GM12892 (cell line): ENCODE data around the gene P2RY6. TPM values are rescaled to one million over a fixed set of nuclear protein-coding genes. Genes with fewer than 3 reads are reported as not detected.

ENCODE experiments used
- DNase-seq: peaks from one replicate; pipeline ENCODE4 v3.0.0; 2011; ENCODE audit not compliant: insufficient read length
- FAIRE-seq: peaks from 2 replicates; lab custom pipeline; 2011; peaks lifted over from hg19 to GRCh38; lab: Jason Lieb, UNC
- POLR2A ChIP-seq: IDR thresholded peaks from 2 replicates; pipeline ENCODE4 v1.6.1; 2011; ENCODE audit warnings: low read depth, low read length, control low read depth
- POLR2AphosphoS5 ChIP-seq: IDR thresholded peaks from 2 replicates; pipeline ENCODE4 v1.6.1; 2011; ENCODE audit warnings: low read depth, low read length, control low read depth
- TAF1 ChIP-seq: IDR thresholded peaks from 2 replicates; pipeline ENCODE4 v1.6.1; 2011; ENCODE audit warnings: low read depth, mild to moderate bottlenecking, control low read depth, low read length, borderline replicate concordance
- polyA plus RNA-seq: library from polyadenylated mRNA; unstranded; fragments of >200 nt; gene quantifications from one replicate; pipeline ENCODE4 v1.2.1, GENCODE V29; 2012; ENCODE audit warnings: missing spikeins, inconsistent platforms; ENCODE audit not compliant: missing spikeins

Gene P2RY6, protein sequence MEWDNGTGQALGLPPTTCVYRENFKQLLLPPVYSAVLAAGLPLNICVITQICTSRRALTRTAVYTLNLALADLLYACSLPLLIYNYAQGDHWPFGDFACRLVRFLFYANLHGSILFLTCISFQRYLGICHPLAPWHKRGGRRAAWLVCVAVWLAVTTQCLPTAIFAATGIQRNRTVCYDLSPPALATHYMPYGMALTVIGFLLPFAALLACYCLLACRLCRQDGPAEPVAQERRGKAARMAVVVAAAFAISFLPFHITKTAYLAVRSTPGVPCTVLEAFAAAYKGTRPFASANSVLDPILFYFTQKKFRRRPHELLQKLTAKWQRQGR
- 0.13 TPM for polyA plus RNA-seq

DNA sequence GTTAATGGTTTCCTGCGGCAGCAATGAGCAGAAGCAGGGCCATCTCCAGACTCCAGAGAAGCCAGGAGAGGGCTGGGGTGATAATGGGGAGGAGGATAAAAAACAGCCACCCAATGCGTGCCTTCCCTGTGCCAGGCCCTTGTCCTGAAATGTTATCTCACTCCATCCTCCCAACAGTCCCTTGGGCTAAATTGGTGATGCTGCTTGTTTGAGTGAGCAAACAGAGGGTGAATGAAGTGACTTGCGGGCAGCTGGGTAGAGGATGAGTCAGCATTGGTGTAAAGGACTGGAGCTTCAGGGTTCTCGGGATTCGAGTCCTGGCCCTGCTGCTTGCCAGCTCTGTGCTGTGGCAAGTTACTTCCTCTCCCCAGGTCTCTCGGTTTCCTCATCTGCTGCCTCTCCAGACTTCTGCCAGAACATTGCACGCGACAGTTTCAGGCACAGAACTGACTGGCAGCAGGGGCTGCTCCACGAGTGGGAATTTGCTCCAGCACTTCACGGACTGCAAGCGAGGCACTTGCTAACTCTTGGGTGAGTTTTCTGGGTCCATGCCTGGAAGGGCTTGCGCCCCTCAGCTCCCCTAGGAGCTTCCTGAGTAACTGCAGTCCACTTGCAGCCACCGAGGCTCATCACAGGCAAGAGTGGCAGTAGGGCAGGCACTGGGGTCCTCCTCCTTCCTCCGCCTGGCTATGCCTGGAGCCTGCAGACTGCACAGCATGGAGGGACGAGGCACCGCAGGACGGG, at the start of gene P2RY6:
TSS of gene P2RY6 (plus strand) at position 403 of the 744 bp plus-strand sequence. CDS start 24,181 bp downstream, outside the sequence.
- FAIRE-seq (peak; percentile 67), DNase-seq (no peak)
- TF ChIP-seq POLR2AphosphoS5 (no peak), POLR2A (no peak), TAF1 (no peak)

DNA sequence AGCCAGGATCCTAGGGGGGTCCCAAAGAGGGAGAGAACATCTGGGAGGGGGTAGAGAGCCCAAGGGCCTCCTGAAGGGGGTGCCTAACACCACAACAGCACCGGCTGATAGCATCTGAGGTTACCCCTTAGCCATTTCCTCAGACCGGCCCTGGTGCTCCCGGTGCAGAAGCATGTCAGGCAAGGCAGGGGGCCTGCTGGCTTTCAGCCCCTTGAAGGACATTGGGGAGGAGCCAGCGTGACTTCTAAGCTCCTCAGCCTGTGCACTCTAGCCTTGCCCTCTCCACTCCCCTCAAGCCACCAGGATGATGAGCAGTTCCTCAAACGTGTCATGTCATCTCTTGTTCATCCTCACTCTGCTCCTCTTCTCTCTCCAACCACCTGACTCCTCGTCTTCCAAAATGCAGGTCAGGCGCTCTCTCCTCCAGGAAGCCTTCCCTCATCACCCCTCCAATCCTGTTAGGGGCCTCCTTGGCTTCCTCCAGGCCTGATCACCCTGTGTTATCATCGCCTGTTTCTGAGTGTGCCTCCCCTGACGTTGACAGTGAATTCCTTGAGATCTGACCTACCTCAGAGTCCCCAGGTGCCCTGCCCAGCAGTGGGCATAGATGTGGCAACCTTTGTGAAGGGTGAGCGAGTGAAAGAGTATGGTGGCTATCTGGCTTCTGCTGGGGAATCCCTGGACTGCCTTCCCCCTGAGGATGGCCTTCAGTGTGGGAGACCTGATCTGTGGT, 48.0 kb upstream of the P2RY6 start:
- FAIRE-seq (peak; percentile 80), DNase-seq (no peak)
- TF ChIP-seq POLR2AphosphoS5, result no peak
- no peak for TF ChIP-seq TAF1
- TF ChIP-seq POLR2A, result no peak

DNA sequence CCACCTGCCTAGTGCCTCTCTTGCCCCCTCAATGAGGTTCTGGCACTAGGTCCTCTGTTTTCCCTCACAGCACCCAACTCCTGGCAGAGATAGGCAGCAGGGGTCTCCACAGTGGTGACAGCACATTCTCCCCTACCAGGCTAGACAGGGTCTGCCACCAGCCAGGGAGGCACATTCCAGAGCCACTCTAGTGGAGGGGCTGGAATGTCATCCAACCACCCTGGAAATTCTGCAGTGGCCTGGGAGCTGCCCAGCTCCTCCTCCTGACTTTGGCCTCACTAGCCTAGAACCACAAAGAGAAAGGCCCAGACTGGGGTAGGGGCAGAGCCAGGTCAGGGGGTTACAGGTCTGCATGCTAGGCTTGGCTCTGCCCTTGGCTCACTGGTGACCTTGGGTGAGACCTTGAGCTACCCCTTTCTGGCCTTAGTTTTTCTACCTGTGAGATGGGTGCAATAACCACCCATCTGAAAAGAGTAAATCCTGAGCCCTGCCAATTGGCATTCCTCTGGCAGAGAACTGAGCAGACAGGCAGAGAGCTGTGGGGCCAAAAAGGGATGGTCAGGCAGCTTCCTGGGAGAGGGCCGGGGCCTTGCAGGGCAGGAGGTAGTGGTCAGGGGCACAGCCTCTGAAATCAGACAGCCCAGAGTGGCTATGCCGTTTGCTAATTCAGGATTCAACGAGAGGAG, 47.0 kb upstream of the P2RY6 start:
- FAIRE-seq (no peak), DNase-seq (no peak)
- TF ChIP-seq POLR2A (no peak), TAF1 (no peak), POLR2AphosphoS5 (no peak)

DNA sequence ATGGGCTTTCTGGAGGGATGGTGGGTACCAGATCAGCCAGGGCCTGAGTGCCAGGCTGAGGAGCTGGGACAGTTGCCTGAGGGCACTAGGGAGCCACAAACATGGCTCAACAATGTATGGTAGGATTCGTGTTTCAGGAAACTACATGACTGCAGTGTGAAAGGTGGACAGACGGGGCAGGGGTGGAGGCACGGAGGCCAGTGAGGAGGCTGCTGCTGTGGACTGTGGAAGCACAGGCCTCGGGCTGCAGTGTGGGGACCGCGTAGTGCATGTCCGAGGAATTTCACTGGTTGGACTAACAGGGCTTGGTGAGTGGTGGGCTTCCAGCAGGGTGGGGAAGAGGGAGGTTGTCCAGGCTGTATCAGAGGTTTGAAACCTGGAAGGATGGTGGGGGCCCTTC, 46.3 kb upstream of the P2RY6 start:
- DNase-seq, result no peak
- TF ChIP-seq POLR2A, result no peak
- no peak for TF ChIP-seq TAF1
- TF ChIP-seq POLR2AphosphoS5, result no peak
- no peak for FAIRE-seq

DNA sequence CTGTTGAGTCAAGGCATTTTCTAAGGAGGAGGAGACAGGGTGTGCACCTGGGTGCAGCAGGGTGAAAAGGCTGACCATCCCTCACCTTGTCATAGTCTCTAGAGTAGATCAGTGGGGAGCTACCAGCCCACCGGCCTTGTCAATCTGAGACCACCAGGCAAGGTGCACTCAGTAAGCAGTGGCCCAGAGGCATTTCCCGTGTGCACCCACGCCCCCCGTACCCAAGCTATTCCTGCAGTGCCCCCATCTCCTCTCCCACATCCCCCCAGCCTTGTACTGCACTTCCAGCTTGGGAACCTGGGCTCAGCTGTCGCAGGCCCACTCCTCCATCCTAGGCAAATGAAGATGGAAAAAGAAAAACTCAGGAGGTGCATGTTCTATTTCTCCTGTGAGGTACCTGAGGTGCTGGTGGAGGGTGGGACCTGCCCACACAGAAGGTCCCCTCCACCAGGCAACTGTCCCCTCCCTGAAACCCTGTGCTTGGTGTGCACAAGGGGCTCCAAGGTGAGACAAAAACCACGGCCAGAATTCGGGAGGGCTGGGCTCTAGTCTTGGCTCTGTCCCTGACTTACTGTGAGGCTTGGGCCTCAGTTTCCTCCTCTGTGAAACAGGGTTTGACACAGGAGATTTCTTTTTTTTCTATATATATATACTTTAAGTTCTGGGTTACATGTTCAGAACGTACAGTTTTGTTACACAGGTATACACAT, 45.7 kb upstream of the P2RY6 start:
- no peak for TF ChIP-seq POLR2A
- TF ChIP-seq TAF1, result no peak
- no peak for TF ChIP-seq POLR2AphosphoS5
- no peak for FAIRE-seq
- no peak for DNase-seq

DNA sequence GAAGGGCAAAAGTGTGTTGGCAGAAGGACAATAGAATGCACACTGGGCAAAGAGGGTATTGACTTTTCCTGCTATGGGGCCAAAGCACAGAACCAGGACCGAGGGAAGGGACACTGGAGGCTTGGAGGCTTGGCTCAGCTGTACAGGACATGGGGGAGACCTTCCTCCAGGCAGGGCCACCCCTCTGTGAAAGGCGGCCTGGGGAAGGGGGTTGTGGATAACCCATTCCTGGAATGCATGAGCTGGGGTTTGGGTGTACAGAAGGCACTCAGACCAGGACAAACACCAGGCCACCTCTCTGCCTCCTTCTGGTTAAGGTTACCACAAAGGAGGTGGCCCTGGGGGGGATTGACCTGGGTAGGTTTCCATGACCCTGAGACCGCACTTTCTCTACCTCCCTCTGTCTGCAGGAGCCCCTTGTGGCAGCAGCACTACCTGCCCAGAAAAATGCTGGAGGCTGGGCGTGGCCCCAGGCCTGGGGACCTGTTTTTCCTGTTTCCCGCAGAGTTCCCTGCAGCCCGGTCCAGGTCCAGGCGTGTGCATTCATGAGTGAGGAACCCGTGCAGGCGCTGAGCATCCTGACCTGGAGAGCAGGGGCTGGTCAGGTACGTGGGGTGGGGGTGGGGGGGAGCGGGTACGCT, 44.4 kb upstream of the P2RY6 start:
- FAIRE-seq (no peak), DNase-seq (no peak)
- no peak for TF ChIP-seq POLR2A
- TF ChIP-seq POLR2AphosphoS5, result no peak
- no peak for TF ChIP-seq TAF1

DNA sequence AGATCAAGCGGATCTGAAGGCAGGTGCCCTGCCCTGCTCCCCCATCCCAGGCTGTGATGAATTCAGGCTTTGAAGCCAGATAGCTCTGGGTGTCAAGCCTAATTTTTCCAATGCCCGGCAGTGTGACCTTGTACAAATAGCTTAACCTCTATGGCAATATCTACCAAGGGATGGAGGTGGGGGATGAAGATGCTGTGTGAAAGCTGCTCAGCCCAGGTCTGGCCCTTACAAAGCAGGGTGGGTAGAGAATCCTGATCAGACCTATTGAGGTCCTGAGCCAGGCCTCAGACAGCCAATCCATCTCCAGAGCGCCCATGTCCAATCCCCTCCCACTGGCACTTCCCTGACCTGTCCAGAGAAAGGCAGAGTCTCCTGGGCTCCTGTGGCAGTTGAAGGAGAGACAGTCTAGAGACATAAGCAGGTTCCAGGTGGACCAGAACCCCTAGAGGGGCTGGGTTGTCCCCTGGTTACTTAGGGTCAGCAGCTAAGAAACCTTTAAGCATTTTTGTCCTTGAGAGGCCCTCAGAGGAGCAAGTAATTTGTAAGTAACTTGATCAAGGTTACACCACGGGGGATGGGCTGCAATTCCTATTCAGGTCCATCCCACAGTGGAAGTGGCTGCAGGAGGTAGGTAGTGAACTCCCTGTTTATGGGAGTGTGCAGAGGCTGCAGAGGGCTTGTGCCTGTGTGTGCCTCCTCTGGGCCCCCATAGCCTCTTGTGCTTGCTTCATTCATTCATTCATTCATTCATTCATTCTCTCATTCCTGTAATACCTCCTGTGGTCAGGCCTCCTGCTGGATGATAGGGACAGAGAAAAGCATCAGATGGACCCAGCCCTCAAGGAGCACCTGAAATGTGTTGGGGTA, 43.6 kb upstream of the P2RY6 start:
- FAIRE-seq, result no peak
- no peak for DNase-seq
- TF ChIP-seq POLR2AphosphoS5 (no peak), TAF1 (no peak)

DNA sequence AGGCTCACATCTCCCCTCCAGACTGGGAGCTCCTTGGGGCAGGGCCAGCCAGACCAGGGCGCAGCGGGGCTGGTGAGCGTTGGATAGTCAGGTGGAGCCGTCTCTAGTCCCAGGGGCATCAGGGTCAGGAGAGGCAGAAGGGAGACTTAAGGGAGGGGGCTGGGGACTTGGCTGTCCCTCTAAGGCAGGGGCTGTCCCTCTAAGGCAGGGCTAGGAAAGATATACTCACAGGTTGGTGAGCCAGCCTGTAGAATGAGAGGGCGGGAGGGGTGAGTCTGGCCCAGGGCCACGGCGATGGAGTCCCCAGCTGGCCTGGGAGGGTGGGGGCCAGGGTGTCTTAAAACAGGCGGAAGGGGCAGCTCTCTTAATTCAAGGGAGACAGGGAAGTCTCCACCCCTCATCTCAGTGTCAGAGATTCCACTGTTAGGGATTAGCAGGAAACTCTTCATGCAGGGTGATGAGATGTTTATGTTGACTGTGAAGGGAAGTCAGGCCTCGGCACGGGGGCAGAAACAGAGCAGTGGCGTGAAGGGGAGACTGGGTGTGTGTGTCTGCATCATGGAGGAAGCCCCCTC, 42.7 kb upstream of the P2RY6 start:
- no peak for FAIRE-seq
- DNase-seq, result no peak
- TF ChIP-seq POLR2AphosphoS5 (no peak), POLR2A (no peak), TAF1 (no peak)
